HUES6 (cell line): ENCODE measurements around the gene MST1.

ENCODE experiments used
- H3K27ac ChIP-seq: 2 replicates; pipeline ENCODE4 v1.7.0; 2013; ENCODE audit warnings: low read depth, mild to moderate bottlenecking, low read length, inconsistent platforms
- H3K27me3 ChIP-seq: 2 replicates; pipeline ENCODE4 v1.6.1; 2013; ENCODE audit warnings: low read length; ENCODE audit not compliant: control insufficient read depth, insufficient read depth
- H3K36me3 ChIP-seq: 2 replicates; pipeline ENCODE4 v1.6.1; 2013; ENCODE audit warnings: low read length; ENCODE audit not compliant: control insufficient read depth, insufficient read depth
- H3K4me1 ChIP-seq: 2 replicates; pipeline ENCODE4 v1.6.1; 2013; ENCODE audit warnings: low read length; ENCODE audit not compliant: control insufficient read depth, insufficient read depth
- H3K4me3 ChIP-seq: 2 replicates; pipeline ENCODE4 v1.5.1; 2013; ENCODE audit warnings: low read depth, low read length
- H3K9ac ChIP-seq: one replicate; pipeline ENCODE4 v1.6.1; 2013; ENCODE audit warnings: mild to moderate bottlenecking, low read length
- H3K9me3 ChIP-seq: 2 replicates; pipeline ENCODE4 v1.6.1; 2013; ENCODE audit warnings: low read depth, low read length; ENCODE audit not compliant: control insufficient read depth, insufficient read depth

The MST1 gene

GRCh38 chr3:49717211-49717958 is 28.1 kb upstream of the MST1 start:
- H3K36me3 ChIP-seq: peaks cover 34% of the 10 kb centered on the region
- H3K9ac ChIP-seq: no peak overlapping the region
- no peak overlapping the region for H3K27ac ChIP-seq
- no peaks in the 10 kb centered on the region for H3K9me3 ChIP-seq
- H3K4me3 ChIP-seq: no peak overlapping the region
- no peaks in the 10 kb centered on the region for H3K27me3 ChIP-seq
- H3K4me1 ChIP-seq: peaks cover 12% of the 10 kb centered on the region

GRCh38 chr3:49716691-49717210 is 27.5 kb upstream of the MST1 start:
- Histone ChIP-seq H3K4me1 (peaks cover 12% of the 10 kb centered on the region), H3K36me3 (peaks cover 29% of the 10 kb centered on the region), H3K4me3 (no peak overlapping the region), H3K27me3 (no peaks in the 10 kb centered on the region), H3K9me3 (no peaks in the 10 kb centered on the region), H3K27ac (no peak overlapping the region), H3K9ac (no peak overlapping the region)

GRCh38 chr3:49716169-49716568 is 26.9 kb upstream of the MST1 start:
- Histone ChIP-seq H3K27me3 (no peaks in the 10 kb centered on the region), H3K27ac (no peak overlapping the region), H3K36me3 (peaks cover 23% of the 10 kb centered on the region), H3K9ac (no peak overlapping the region), H3K4me1 (peaks cover 12% of the 10 kb centered on the region), H3K4me3 (no peak overlapping the region), H3K9me3 (no peaks in the 10 kb centered on the region)

- Histone ChIP-seq H3K36me3 (peaks cover 18% of the 10 kb centered on the region), H3K27me3 (no peaks in the 10 kb centered on the region)
Observed at GRCh38 chr3:49715611-49716121, 26.4 kb upstream of the MST1 start.

GRCh38 chr3:49714728-49715550 is 25.7 kb upstream of the MST1 start:
- Histone ChIP-seq H3K27me3 (no peaks in the 10 kb centered on the region), H3K36me3 (peaks cover 16% of the 10 kb centered on the region), H3K9me3 (no peaks in the 10 kb centered on the region), H3K4me3 (no peak overlapping the region), H3K9ac (no peak overlapping the region), H3K27ac (no peak overlapping the region), H3K4me1 (peaks cover 12% of the 10 kb centered on the region)

More at GRCh38 chr3:49715611-49716121, 26.4 kb upstream of the MST1 start:
- H3K4me3 ChIP-seq: no peak overlapping the region
- no peak overlapping the region for H3K27ac ChIP-seq
- H3K9me3 ChIP-seq: no peaks in the 10 kb centered on the region
- H3K4me1 ChIP-seq: peaks cover 12% of the 10 kb centered on the region
- H3K9ac ChIP-seq: no peak overlapping the region

- H3K27ac ChIP-seq: no peak overlapping the region
- no peaks in the 10 kb centered on the region for H3K27me3 ChIP-seq
- peaks cover 9% of the 10 kb centered on the region for H3K4me1 ChIP-seq
- H3K9me3 ChIP-seq: no peaks in the 10 kb centered on the region
- H3K4me3 ChIP-seq: no peak overlapping the region
- H3K9ac ChIP-seq: no peak overlapping the region
- H3K36me3 ChIP-seq: peaks cover 16% of the 10 kb centered on the region
Observed at GRCh38 chr3:49713336-49714105, 24.2 kb upstream of the MST1 start.

- H3K27ac ChIP-seq: no peak overlapping the region
- no peak overlapping the region for H3K9ac ChIP-seq
Observed at GRCh38 chr3:49712631-49713317, 23.5 kb upstream of the MST1 start.

GRCh38 chr3:49712166-49712565 is 22.9 kb upstream of the MST1 start:
- Histone ChIP-seq H3K4me3 (no peak overlapping the region), H3K9ac (no peak overlapping the region), H3K27me3 (no peaks in the 10 kb centered on the region), H3K36me3 (peaks cover 16% of the 10 kb centered on the region), H3K27ac (no peak overlapping the region), H3K9me3 (no peaks in the 10 kb centered on the region), H3K4me1 (0 out of 2 replicates have a peak, but pooled peaks cover 3% of the 10 kb centered on the region)

More at GRCh38 chr3:49712631-49713317, 23.5 kb upstream of the MST1 start:
- Histone ChIP-seq H3K9me3 (no peaks in the 10 kb centered on the region), H3K4me3 (no peak overlapping the region), H3K4me1 (0 out of 2 replicates have a peak, but pooled peaks cover 3% of the 10 kb centered on the region), H3K27me3 (no peaks in the 10 kb centered on the region), H3K36me3 (peaks cover 16% of the 10 kb centered on the region)

- H3K4me1 ChIP-seq: 0 out of 2 replicates have a peak, but pooled peaks cover 3% of the 10 kb centered on the region
- H3K9me3 ChIP-seq: no peaks in the 10 kb centered on the region
- H3K36me3 ChIP-seq: peaks cover 20% of the 10 kb centered on the region
- no peaks in the 10 kb centered on the region for H3K27me3 ChIP-seq
- H3K4me3 ChIP-seq: no peak overlapping the region
- no peak overlapping the region for H3K27ac ChIP-seq
- peak overlapping the region; percentile 24 for H3K9ac ChIP-seq
Observed at GRCh38 chr3:49711489-49711888, 22.2 kb upstream of the MST1 start.

- Histone ChIP-seq H3K27ac (no peak overlapping the region), H3K9me3 (no peaks in the 10 kb centered on the region)
Observed at GRCh38 chr3:49709852-49710251, 20.6 kb upstream of the MST1 start.

More at GRCh38 chr3:49709852-49710251, 20.6 kb upstream of the MST1 start:
- no peak overlapping the region for H3K9ac ChIP-seq
- peaks cover 23% of the 10 kb centered on the region for H3K36me3 ChIP-seq
- H3K27me3 ChIP-seq: no peaks in the 10 kb centered on the region
- H3K4me3 ChIP-seq: no peak overlapping the region
- H3K4me1 ChIP-seq: 0 out of 2 replicates have a peak, but pooled peaks cover 3% of the 10 kb centered on the region
